ENCODE results near the gene ZDHHC13. TPM values are rescaled to one million over a fixed set of nuclear protein-coding genes. Genes with fewer than 3 reads are reported as not detected.

The ZDHHC13 gene
- total and polyA plus RNA-seq, 9 of the 15 experiments (the other 6 are each of a cell fraction or from before 2014, with no cell fraction given) = 4.7 to 18.6 (median 10.0) TPM

DNA sequence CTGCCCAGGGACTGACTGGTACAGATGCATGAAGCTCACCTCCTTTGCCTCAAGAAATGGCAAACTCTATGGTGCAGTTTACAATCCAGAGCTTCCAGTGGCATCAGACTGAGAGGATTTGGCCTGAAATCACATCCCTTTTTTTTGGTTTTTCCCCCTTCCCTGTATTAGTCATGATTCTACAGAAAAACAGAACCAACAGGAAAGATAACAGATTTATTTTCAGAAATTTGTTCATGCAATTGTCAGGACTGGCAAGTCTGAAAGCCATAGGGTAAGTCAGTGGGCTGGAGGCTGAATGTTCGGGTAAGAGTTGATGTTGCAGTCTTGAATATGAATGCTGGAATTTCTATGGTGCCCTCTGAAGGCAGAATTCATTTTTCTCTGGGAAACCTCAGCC lies 12.0 kb upstream of the ZDHHC13 start:
- Histone ChIP-seq H3K9me3 (replicated peaks; ENCODE audit: control insufficient read depth, insufficient read depth, low read depth, low read length) (no peaks in the 10 kb centered on the region), H3K27me3 (ENCODE audit: control insufficient read depth in 2 of 2, insufficient read depth in 2 of 2, low read length in 2 of 2) (peaks cover 32 to 33% of the 10 kb centered on the region in 2 experiments; a peak in 4 of 5 replicates), H3K9me1 (ENCODE audit: control insufficient read depth, insufficient read depth, low read length) (no peaks in the 10 kb centered on the region), H2AFZ (ENCODE audit: low read depth, low read length) (no peak overlapping the region), H3K27ac (ENCODE audit: extremely low read depth, low read depth, low read length) (no peak overlapping the region), H4K20me1 (replicated peaks; ENCODE audit: control insufficient read depth, insufficient read depth, low read length) (no peaks in the 10 kb centered on the region), H3K9ac (ENCODE audit: insufficient read depth in 1 of 2, low read depth in 2 of 2, low read length in 2 of 2) (no peak overlapping the region), H3K4me1 (replicated peaks in 1 of 2; ENCODE audit: control insufficient read depth in 2 of 2, insufficient read depth in 2 of 2, low read length in 2 of 2) (no peaks in the 10 kb centered on the region), H3K4me3 (no peak overlapping the region), H3K4me2 (ENCODE audit: insufficient read depth, low read length) (no peak overlapping the region), H3K79me2 (ENCODE audit: control insufficient read depth, insufficient read depth, low read length) (no peaks in the 10 kb centered on the region), H3K36me3 (ENCODE audit: control insufficient read depth, insufficient read depth, low read length) (no peaks in the 10 kb centered on the region)
- 0% methylated on average over 1 of the region's 1 CpG for WGBS (ENCODE audit: insufficient coverage, low coverage, missing lambda C conversion rate)
- ChIA-PET CTCF (ENCODE audit: low intra/inter-chr PET ratio) (no interaction called here), POLR2A (no interaction called here)
- FAIRE-seq (no peak), DNase-seq (ENCODE audit: extremely low read depth in 1 of 4, low spot score in 3 of 4) (no peak), ATAC-seq (no peak)
- intact Hi-C loops (cut with micrococcal nuclease) (no loop called here), in situ Hi-C loops (cut with MboI) (no loop called here)
- TF ChIP-seq NBN (IDR thresholded peaks at IDR 0.05; ENCODE audit: low read depth) (no peak), HMG20A (CRISPR knock-in tag; conservative IDR thresholded peaks at IDR 0.05) (no peak), HDGF (IDR thresholded peaks at IDR 0.05) (no peak), JUND (IDR thresholded peaks at IDR 0.05; ENCODE audit: borderline replicate concordance, low read depth, low read length) (no peak), JUND (tag; IDR thresholded peaks at IDR 0.05; ENCODE audit: borderline replicate concordance, low read depth, low read length) (no peak), NCOR1 (IDR thresholded peaks at IDR 0.05) (no peak), TEAD1 (CRISPR knock-in tag; IDR thresholded peaks at IDR 0.05) (no peak), ZNF507 (tag; conservative IDR thresholded peaks at IDR 0.05) (no peak), FIP1L1 (IDR thresholded peaks at IDR 0.05; ENCODE audit: low read depth, low read length, poor library complexity, severe bottlenecking) (no peak), ZNF75A (CRISPR knock-in tag; IDR thresholded peaks at IDR 0.05) (no peak), SNIP1 (IDR thresholded peaks at IDR 0.05; ENCODE audit: low read depth) (no peak), ZNF311 (CRISPR knock-in tag; IDR thresholded peaks at IDR 0.05) (no peak)
- TF ChIP-seq, protein P1, sequence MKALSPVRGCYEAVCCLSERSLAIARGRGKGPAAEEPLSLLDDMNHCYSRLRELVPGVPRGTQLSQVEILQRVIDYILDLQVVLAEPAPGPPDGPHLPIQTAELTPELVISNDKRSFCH (CRISPR knock-in tag; IDR thresholded peaks at IDR 0.05) = no peak
- TF ChIP-seq, protein P1 (tag; IDR thresholded peaks at IDR 0.05) = no peak
- no TSS peak for BruUV-seq (replicated peaks)

All from K562 (cell line).